Tibial artery (tissue), 4 donors: ENCODE results near the gene GALNT7.
"Not testable (repeated sequence)": the region's sequence is repeated elsewhere in the genome, so short reads cannot be mapped to it uniquely, and the experiment has no call there.

Experiments
- DNase-seq, 2 donors: peaks; one replicate each; pipeline ENCODE4 v3.0.0-alpha.2; 2019
- H3K27ac ChIP-seq, 2 donors: fragments of 200-600 bp; sonication (generic) in 1 of 2; 1 replicate in 1 of 2; 2 replicates in 1 of 2; pipeline ENCODE4 v1.5.1; 2018 to 2019; ENCODE audit warnings: mild to moderate bottlenecking in 1 of 2
- H3K27me3 ChIP-seq, 2 donors: fragments of 200-600 bp; sonication (generic) in 1 of 2; one replicate each; pipeline versions ENCODE4 v1.5.1 to v1.6.0; 2016 to 2019
- H3K36me3 ChIP-seq, 3 donors: fragments of 200-600 bp; sonication (generic) in 2 of 3; one replicate each; pipeline ENCODE4 v1.5.1; 2016 to 2019; ENCODE audit warnings: mild to moderate bottlenecking in 2 of 3
- H3K4me1 ChIP-seq, 4 donors: fragments of 200-600 bp; sonication (generic) in 2 of 4; 1 replicate in 3 of 4; 2 replicates in 1 of 4; pipeline ENCODE4 v1.5.1; 2016 to 2019
- H3K4me3 ChIP-seq, 2 donors: fragments of 200-600 bp; sonication (generic) in 1 of 2; 1 replicate in 1 of 2; 2 replicates in 1 of 2; pipeline ENCODE4 v1.5.1; 2018 to 2019; ENCODE audit warnings: mild to moderate bottlenecking in 2 of 2
- H3K9me3 ChIP-seq, 3 donors: fragments of 200-600 bp; sonication (generic) in 1 of 3; one replicate each; pipeline ENCODE4 v1.5.1; 2016 to 2019
- intact Hi-C: fragments of 100-400 bp; cut with DNase I; formaldehyde crosslinking; loops from one replicate; pipeline ENCODE4 v1.15.0; 2023; ENCODE audit warnings: low total_unique reads
- TF ChIP-seq, protein P1 (sequence below), 2 experiments: fragments of 200-600 bp in 1 of 2; fragments of 450-650 bp in 1 of 2; IDR thresholded peaks; one replicate each; pipeline ENCODE4 v1.5.1; 2017 to 2019; ENCODE audit warnings: antibody characterized with exemption in 2 of 2, mild to moderate bottlenecking in 1 of 2, moderate library complexity in 1 of 2

Gene GALNT7

DNA sequence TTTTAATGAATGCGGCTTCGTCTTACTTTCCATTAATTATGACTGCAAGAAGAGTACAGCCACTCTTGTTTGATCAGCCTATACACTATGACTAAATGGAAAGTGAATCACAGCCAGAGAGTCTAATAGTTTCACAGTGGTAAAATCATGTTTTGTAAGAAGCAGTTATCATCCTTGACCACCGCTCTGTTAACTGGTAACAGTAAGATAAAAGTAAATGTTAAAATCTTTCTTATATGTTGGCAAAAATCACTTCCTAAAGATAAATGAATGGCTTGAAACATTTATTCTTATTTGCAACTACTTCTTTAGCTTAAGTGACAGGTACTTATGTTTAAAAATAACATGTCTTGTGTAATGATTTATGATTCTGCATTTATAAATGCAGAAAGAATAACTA is 13.2 kb downstream of the GALNT7 start:
- Histone ChIP-seq H3K27me3 (no peaks in the 10 kb centered on the region), H3K27ac (peak overlapping the region in 1 of 2 donors; percentile 34), H3K4me3 (no peak overlapping the region), H3K4me1 (peaks cover 0 to 75% (median 14%) of the 10 kb centered on the region in 4 donors), H3K36me3 (no peaks in the 10 kb centered on the region), H3K9me3 (no peaks in the 10 kb centered on the region)
- DNase-seq = no peak
- TF ChIP-seq, protein P1, sequence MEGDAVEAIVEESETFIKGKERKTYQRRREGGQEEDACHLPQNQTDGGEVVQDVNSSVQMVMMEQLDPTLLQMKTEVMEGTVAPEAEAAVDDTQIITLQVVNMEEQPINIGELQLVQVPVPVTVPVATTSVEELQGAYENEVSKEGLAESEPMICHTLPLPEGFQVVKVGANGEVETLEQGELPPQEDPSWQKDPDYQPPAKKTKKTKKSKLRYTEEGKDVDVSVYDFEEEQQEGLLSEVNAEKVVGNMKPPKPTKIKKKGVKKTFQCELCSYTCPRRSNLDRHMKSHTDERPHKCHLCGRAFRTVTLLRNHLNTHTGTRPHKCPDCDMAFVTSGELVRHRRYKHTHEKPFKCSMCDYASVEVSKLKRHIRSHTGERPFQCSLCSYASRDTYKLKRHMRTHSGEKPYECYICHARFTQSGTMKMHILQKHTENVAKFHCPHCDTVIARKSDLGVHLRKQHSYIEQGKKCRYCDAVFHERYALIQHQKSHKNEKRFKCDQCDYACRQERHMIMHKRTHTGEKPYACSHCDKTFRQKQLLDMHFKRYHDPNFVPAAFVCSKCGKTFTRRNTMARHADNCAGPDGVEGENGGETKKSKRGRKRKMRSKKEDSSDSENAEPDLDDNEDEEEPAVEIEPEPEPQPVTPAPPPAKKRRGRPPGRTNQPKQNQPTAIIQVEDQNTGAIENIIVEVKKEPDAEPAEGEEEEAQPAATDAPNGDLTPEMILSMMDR (IDR thresholded peaks at IDR 0.05) = no peak
- intact Hi-C loops = no loop called here

DNA sequence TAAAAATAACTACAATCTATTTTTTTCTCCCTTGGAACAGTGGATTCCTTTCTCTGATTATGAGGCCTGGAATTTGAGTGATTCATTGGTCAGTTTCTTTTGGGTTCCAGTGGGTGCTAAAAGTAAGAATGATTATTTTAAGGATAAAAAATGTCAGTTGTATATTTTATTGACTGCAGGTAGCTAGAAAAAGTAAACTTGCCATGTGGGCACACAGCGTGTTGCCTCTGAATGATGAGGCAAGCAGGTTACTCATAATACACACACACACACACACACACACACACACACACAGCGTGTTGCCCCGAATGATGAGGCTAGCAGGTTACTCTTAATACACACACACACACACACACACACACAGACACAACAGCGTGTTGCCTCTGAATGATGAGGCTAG is 13.8 kb downstream of the GALNT7 start:
- H3K27ac ChIP-seq = peak overlapping the region in 1 of 2 donors; percentile 34
- DNase-seq = no peak
- intact Hi-C loops = no loop called here

DNA sequence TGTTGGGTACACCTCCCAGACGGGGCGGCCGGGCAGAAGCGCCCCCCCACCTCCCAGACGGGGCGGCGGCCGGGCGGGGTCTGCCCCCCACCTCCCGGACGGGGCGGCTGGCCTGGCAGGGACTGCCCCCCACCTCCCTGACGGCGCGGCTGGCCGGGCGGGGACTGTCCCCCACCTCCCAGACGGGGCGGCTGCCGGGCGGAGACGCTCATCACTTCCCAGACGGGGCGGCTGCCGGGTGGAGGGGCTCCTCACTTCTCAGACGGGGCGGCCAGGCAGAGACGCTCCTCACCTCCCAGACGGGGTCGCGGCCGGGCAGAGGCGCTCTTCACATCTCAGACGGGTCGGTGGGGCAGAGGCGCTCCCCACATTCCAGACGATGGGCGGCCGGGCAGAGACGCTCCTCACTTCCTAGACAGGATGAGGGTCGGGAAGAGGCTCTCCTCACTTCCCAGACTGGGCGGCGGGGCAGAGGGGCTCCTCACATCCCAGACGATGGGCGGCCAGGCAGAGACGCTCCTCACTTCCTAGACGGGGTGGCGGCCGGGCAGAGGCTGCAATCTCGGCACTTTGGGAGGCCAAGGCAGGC is 15.1 kb downstream of the GALNT7 start:
- H3K27me3 ChIP-seq, H3K36me3 ChIP-seq, H3K9me3 ChIP-seq, DNase-seq, H3K27ac ChIP-seq, intact Hi-C loops, H3K4me3 ChIP-seq: not testable (repeated sequence)
- peaks cover 0 to 75% (median 14%) of the 10 kb centered on the region in 4 donors for H3K4me1 ChIP-seq

More for the DNA sequence above, 13.8 kb downstream of the GALNT7 start:
- H3K4me1 ChIP-seq = peaks cover 0 to 78% (median 14%) of the 10 kb centered on the region in 4 donors
- no peak overlapping the region for H3K4me3 ChIP-seq
- no peaks in the 10 kb centered on the region for H3K36me3 ChIP-seq
- no peaks in the 10 kb centered on the region for H3K27me3 ChIP-seq
- TF ChIP-seq, protein P1 (IDR thresholded peaks at IDR 0.05) = no peak
- no peaks in the 10 kb centered on the region for H3K9me3 ChIP-seq

DNA sequence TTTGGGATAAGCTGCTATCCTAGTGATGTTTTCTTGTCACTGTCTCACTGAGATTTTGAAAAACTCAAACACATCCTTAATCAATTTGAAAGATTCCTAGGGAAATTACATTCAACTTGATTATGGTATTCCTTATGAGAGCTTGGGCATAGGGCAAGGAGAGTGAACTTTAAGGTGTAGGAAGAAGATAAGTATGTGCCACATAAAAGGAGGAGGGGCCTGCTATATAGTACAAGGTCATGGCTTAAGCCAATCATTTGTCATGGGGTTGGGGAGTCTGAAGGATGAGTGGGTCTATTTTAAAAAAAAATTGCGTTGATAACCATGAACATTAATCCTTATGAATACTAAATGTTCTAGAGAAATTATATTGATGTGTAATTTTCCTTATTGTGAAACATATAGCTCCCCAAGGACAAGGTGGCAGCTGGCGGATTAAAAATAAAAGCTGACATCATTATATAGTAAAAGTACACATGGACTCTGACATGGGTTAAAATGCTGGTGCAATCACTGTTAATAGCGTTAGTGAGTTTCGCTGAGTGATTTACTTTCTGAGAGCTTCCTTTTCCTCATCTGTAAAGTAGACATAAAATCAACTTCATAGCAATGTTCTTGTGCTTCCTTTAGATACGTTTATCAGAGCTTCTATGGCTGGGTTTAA is 17.4 kb downstream of the GALNT7 start:
- H3K27ac ChIP-seq = no peak overlapping the region
- intact Hi-C loops = no loop called here
- no peak for DNase-seq
- TF ChIP-seq, protein P1 (IDR thresholded peaks at IDR 0.05) = no peak
- H3K4me3 ChIP-seq = no peak overlapping the region
- H3K36me3 ChIP-seq = no peaks in the 10 kb centered on the region
- peaks cover 0 to 53% (median 14%) of the 10 kb centered on the region in 4 donors for H3K4me1 ChIP-seq
- no peaks in the 10 kb centered on the region for H3K27me3 ChIP-seq
- H3K9me3 ChIP-seq = no peaks in the 10 kb centered on the region

DNA sequence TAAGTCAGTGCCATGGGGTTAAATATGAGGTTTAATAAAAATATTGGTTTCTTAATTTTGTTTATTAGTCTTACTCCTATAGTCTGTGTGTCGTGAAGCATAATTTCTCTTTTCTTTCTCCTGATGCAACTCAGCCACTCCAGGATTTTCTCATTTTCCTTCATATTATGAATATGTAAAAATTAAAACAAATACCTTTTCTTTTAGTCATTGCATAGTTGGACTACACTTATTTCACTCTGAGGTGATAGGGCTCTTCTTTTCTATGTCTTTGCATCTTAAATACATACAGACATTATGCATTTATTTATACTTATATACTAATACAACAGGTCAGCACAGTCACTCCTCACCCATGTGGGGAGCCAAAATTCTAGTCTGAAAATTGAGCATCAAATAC is 19.1 kb downstream of the GALNT7 start:
- Histone ChIP-seq H3K4me3 (no peak overlapping the region), H3K36me3 (no peaks in the 10 kb centered on the region), H3K27ac (no peak overlapping the region), H3K4me1 (peaks cover 0 to 41% (median 10%) of the 10 kb centered on the region in 4 donors), H3K27me3 (no peaks in the 10 kb centered on the region), H3K9me3 (no peaks in the 10 kb centered on the region)
- TF ChIP-seq, protein P1 (IDR thresholded peaks at IDR 0.05) = no peak
- no peak for DNase-seq
- intact Hi-C loops = no loop called here

DNA sequence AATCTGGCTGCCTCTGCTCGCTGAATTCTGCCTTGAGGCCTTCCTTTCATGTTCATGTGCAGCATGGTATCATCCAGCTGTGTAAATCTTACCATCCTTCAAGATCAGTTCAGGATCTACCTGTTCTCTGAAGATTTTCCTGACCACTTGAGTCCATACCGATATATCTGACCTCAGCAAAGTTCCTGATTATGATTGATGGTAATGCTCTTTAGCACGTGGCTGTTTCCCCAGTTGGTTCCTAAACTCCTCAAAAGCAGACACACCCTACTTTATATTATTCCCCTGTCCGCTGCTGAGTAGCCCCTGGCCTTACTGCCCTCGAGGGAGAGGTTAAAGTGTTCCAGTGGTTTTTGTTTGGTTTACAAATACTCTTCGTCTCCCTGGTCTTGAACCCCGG is 20.0 kb downstream of the GALNT7 start:
- Histone ChIP-seq H3K4me1 (peaks cover 0 to 36% (median 10%) of the 10 kb centered on the region in 4 donors), H3K4me3 (no peak overlapping the region)
- TF ChIP-seq, protein P1 (IDR thresholded peaks at IDR 0.05) = no peak

More for the DNA sequence above, 20.0 kb downstream of the GALNT7 start:
- H3K27ac ChIP-seq = no peak overlapping the region
- DNase-seq = no peak
- no peaks in the 10 kb centered on the region for H3K9me3 ChIP-seq
- no peaks in the 10 kb centered on the region for H3K36me3 ChIP-seq
- intact Hi-C loops = no loop called here
- no peaks in the 10 kb centered on the region for H3K27me3 ChIP-seq
